AG09319 (cell line): ENCODE results near the gene SH3BP2.

Experiments
- DNase-seq: peaks from one replicate; pipeline ENCODE4 v3.0.0-alpha.2; 2010; ENCODE audit warnings: low read depth; ENCODE audit errors: extremely low read depth
- CTCF ChIP-seq: IDR thresholded peaks from 2 replicates; pipeline ENCODE4 v1.5.1; 2011; ENCODE audit warnings: low read depth, mild to moderate bottlenecking, inconsistent platforms, low read length, moderate library complexity

Gene SH3BP2

GRCh38 chr4:2792711-2793585 lies at the start of gene SH3BP2:
TSS of gene SH3BP2 (plus strand) at chr4:2793085. CDS start at chr4:2820618, 27,533 bp downstream.
- no peak for DNase-seq
- no peak for TF ChIP-seq CTCF

GRCh38 chr4:2743518-2744445 lies 49.1 kb upstream of the SH3BP2 start:
- TF ChIP-seq CTCF = no peak
- DNase-seq = no peak

GRCh38 chr4:2744576-2745270 lies 48.2 kb upstream of the SH3BP2 start:
- no peak for TF ChIP-seq CTCF
- DNase-seq = no peak

GRCh38 chr4:2745516-2745915 lies 47.4 kb upstream of the SH3BP2 start:
- DNase-seq = no peak
- TF ChIP-seq CTCF = no peak

GRCh38 chr4:2745981-2746806 lies 46.7 kb upstream of the SH3BP2 start:
- DNase-seq = no peak
- no peak for TF ChIP-seq CTCF

- TF ChIP-seq CTCF = no peak
- no peak for DNase-seq
Observed at GRCh38 chr4:2746891-2747695, 45.8 kb upstream of the SH3BP2 start.
